GM12801 (cell line): ENCODE results near the gene CDC23.

Experiments
- TF ChIP-seq, protein P1 (sequence below): IDR thresholded peaks from one replicate; pipeline ENCODE4 v1.5.1; 2011; ENCODE audit warnings: control low read depth; ENCODE audit not compliant: insufficient read length; ENCODE audit errors: extremely low read depth

Gene CDC23

DNA sequence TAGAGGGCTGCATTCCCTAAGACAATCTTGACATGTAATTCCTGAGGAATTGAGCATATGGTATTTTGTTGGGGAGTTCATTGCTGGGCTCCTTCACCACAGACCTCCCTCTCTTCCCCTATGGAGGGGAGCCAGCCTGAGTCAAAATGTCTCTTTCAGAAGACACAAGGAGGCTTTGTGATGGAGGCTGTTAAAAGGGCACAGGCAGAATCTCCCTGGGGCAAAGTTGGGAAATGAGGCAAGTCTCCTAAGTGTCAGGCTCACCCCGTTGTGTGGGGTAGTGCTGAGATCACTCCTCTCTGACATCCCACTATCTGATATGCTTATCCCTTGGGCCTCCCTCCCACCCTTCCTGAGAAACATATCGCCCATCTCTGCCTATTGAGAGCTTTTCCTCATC is 30.7 kb upstream of the CDC23 start:
- TF ChIP-seq, protein P1, sequence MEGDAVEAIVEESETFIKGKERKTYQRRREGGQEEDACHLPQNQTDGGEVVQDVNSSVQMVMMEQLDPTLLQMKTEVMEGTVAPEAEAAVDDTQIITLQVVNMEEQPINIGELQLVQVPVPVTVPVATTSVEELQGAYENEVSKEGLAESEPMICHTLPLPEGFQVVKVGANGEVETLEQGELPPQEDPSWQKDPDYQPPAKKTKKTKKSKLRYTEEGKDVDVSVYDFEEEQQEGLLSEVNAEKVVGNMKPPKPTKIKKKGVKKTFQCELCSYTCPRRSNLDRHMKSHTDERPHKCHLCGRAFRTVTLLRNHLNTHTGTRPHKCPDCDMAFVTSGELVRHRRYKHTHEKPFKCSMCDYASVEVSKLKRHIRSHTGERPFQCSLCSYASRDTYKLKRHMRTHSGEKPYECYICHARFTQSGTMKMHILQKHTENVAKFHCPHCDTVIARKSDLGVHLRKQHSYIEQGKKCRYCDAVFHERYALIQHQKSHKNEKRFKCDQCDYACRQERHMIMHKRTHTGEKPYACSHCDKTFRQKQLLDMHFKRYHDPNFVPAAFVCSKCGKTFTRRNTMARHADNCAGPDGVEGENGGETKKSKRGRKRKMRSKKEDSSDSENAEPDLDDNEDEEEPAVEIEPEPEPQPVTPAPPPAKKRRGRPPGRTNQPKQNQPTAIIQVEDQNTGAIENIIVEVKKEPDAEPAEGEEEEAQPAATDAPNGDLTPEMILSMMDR: no peak

DNA sequence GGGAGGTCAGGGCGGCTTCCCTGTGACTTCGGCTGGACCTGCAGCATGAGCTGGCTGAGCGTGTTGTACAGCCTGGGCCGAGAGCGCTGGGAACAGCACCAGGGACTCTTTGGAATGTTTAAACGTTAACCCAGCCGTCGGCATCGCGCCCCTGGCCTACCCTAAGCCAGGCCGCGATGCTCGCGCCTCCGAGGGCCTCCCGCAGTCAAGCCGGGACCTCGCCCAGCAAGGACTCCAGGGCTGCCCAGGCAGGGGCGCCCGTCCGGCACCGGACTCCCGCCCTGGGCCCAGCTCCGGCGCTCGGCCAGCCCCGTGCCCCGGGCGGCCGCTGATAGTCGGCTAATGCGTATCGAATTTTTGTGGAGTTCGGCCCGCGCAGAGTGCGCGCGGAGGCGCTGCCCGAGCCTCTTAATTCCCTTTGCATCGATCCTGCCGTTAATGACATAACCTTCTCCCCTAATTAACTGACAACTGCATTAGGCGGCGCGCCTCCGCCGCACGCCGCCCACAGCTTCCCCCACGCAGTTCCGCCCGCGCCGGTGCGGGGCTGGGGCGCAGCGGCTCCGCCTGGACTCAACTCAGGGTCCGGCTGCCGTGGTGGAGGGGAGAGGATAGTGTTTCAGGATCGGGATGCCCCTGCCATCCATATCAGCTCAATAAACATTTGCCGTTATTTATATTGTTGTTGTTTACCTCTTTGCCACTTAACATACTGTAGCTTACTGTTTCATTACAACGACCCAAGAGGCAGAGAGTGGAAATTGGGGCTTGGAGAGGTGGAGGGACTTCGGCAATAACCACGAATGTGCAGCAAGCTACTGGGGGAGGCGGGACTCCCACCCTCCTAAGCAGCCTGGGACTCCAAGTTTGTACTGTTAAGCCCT is 28.8 kb upstream of the CDC23 start:
- TF ChIP-seq, protein P1: no peak

DNA sequence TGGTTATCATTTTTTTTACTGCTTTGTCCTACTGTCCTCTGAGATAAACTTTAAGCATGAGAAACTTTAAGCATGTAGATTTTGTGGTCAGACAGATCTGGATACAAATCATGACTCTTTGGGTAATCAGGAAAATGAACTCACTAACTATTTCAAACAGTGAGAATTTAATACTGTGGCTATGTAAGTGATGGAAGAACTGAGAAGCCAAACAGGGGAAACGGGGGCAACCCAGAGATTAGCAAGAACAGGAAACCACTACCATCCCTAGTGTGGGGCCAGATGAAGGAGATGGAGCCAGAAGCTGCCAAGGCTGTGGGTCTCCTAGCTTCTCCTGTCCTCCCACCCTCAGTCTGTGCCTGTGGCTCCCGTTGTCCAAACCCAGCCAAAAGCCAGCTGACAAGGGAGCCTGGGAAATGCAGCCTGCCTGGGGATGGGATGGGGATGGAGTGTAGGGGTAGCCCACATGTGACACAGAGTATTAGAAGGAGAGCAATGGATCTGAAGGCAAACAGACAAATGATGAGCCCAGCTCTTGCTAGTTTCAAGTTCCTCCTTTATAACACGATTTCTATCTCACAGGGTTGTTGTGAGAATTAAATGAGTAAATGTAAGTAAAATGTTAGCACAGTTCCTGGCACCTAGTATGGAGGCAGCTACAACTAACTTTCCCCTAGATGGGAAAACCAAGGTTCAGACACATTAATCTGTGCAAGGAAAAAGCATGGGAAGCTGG is 27.7 kb upstream of the CDC23 start:
- TF ChIP-seq, protein P1: no peak

DNA sequence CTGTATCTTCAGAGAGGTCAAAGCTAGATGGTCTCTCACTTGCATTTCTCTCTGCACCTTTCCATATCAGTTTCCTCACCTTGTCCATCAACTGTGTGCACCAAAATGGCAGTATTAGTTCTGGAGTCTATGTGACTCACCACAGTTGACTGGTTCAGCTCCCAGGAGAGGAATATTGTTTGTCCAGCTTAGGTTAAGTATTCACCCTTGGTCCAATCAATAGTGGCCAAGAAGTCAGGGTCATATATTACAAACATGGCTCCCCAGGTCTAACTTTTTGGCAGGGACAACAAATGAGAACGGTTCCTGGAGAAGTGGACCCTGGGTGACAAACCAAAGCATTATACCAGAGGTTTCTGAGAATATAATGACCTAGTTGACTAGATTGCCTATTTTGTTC is 24.9 kb upstream of the CDC23 start:
- TF ChIP-seq, protein P1: no peak

DNA sequence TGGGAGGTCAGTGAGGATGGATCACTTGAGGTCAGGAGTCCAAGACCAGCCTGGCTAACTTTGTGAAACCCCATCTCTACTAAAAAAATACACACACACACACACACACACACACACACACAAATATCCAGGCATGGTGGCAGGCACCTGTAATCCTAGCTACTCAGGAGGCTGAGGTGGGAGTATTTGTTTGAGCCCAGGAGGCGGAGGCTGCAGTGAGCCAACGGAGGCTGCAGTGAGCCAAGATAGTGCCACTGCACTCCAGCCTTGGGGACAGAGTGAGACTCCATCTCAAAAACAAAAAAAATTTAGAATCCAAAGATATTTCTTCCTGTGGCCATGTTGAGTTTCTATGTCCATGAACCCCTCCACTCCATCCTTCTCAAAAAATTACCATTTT is 21.5 kb upstream of the CDC23 start:
- TF ChIP-seq, protein P1: no peak

DNA sequence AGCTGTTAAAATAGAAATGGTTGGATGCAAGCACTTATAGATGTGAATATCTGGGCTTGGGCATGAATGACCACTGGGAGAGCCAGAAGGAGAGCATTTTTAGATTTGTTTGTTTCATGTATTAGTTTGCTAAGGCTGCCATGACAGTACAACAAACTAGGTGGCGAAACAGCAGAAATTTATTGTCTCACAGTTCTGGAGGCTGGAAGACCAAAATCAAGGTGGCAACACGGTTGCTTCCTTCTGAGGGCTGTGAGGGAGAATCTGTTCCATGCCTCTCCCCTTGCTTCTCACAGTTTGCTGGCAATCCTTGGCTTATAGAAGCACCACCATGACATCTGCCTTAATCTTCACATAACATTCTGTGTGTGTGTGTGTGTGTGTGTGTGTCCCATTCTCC is 20.2 kb upstream of the CDC23 start:
- TF ChIP-seq, protein P1: no peak

DNA sequence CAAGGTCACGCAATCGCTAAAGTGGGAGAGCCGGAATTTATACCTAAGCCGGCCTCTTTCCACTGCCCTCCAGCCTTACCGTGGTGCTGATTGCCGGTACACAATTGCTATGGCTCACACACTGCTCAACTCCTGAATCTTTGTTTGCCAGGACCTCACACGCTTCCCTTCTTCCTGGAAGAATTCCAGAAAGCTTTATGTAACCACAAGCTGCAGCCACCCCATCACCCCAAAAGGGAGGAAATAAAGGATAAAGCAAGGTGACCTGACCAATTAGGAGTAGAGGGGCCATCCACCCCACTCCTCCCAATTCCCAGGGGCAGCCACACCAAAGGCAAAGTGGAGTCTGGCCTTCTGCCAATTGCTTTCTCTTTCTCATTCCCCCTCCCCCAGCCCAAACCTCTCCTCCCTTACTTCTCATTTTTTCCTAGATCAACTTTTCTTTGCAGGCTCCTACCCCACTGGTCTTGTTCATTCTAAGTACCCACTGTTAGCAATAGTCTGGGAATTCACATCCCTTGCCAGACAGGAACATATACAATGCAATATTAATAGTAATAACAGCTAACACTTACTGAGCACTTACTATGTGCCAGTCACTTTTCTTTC is 18.0 kb upstream of the CDC23 start:
- TF ChIP-seq, protein P1: no peak
